Measurements from ENCODE around the gene RARRES2.

DNA sequence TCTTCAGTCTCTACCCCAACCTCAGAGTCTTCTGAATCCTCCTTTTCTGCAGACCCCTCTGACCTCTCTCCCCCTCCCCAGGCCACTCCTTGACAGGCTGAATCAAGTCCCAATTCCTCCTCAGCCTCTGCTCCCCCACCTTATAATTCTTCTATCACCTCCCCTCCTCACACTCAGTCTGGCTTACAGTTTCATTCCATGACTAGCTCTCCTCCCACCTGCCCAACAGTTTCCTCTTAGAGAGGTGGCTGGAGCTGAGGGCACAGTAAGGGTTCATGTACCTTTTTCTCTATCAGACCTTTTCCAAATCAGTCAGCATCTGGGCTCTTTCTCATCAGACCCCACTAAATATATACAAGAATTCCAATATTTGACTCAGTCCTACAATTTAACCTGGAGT, 32.9 kb downstream of the RARRES2 start:
- TF ChIP-seq, protein P1, sequence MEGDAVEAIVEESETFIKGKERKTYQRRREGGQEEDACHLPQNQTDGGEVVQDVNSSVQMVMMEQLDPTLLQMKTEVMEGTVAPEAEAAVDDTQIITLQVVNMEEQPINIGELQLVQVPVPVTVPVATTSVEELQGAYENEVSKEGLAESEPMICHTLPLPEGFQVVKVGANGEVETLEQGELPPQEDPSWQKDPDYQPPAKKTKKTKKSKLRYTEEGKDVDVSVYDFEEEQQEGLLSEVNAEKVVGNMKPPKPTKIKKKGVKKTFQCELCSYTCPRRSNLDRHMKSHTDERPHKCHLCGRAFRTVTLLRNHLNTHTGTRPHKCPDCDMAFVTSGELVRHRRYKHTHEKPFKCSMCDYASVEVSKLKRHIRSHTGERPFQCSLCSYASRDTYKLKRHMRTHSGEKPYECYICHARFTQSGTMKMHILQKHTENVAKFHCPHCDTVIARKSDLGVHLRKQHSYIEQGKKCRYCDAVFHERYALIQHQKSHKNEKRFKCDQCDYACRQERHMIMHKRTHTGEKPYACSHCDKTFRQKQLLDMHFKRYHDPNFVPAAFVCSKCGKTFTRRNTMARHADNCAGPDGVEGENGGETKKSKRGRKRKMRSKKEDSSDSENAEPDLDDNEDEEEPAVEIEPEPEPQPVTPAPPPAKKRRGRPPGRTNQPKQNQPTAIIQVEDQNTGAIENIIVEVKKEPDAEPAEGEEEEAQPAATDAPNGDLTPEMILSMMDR (IDR thresholded peaks at IDR 0.05): no peak
- TF ChIP-seq POLR2AphosphoS5 (IDR thresholded peaks at IDR 0.05; ENCODE audit: low read depth, low read length): no peak
- no peak for TF ChIP-seq EZH2phosphoT487 (IDR thresholded peaks at IDR 0.05; ENCODE audit: borderline replicate concordance, low read depth)
- no peak for TF ChIP-seq TCF12 (IDR thresholded peaks at IDR 0.05)
- TF ChIP-seq JUND (IDR thresholded peaks at IDR 0.05): no peak
- TF ChIP-seq, protein P2, sequence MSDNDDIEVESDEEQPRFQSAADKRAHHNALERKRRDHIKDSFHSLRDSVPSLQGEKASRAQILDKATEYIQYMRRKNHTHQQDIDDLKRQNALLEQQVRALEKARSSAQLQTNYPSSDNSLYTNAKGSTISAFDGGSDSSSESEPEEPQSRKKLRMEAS (IDR thresholded peaks at IDR 0.05; ENCODE audit: low read depth): no peak
- no peak for TF ChIP-seq FOXM1 (IDR thresholded peaks at IDR 0.05; ENCODE audit: low read depth)
- TF ChIP-seq, protein P3, sequence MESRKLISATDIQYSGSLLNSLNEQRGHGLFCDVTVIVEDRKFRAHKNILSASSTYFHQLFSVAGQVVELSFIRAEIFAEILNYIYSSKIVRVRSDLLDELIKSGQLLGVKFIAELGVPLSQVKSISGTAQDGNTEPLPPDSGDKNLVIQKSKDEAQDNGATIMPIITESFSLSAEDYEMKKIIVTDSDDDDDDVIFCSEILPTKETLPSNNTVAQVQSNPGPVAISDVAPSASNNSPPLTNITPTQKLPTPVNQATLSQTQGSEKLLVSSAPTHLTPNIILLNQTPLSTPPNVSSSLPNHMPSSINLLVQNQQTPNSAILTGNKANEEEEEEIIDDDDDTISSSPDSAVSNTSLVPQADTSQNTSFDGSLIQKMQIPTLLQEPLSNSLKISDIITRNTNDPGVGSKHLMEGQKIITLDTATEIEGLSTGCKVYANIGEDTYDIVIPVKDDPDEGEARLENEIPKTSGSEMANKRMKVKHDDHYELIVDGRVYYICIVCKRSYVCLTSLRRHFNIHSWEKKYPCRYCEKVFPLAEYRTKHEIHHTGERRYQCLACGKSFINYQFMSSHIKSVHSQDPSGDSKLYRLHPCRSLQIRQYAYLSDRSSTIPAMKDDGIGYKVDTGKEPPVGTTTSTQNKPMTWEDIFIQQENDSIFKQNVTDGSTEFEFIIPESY (IDR thresholded peaks at IDR 0.05; ENCODE audit: borderline replicate concordance, low read depth): no peak
- no peak for TF ChIP-seq MEF2A (IDR thresholded peaks at IDR 0.05; ENCODE audit: borderline replicate concordance, low read depth)

Measured in SK-N-SH (cell line).